NCI-H2227 (cell line): ENCODE measurements around the gene FBXO45.
"Not testable (repeated sequence)": the region's sequence is repeated elsewhere in the genome, so short reads cannot be mapped to it uniquely, and the experiment has no call there.

ENCODE experiments used
- DNase-seq: peaks from one replicate; lab custom pipeline; 2025; ENCODE audit not compliant: unreplicated experiment; lab: John Stamatoyannopoulos, UW

Gene FBXO45

GRCh38 chr3:196555295-196555694 is 13.2 kb upstream of the FBXO45 start:
- no peak for DNase-seq

DNA sequence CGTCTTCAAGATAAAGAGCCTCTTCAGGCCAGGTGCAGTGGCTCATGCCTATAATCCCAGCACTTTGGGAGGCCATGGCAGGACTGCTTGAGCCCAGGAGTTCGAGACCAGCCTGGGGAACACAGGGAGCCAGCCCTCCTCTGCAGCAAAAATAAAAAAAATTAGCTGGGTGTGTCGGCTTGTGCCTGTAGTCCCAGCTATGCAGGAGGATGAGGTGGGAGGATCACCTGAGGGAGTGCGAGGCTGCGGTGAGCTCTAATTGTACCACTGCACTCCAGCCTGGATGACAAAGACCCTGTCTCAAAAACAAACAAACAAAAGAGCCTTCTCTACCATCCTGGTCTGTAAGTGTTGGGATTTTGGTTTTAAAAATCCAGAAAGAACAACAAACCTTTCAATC is 11.2 kb upstream of the FBXO45 start:
- DNase-seq, result no peak

DNA sequence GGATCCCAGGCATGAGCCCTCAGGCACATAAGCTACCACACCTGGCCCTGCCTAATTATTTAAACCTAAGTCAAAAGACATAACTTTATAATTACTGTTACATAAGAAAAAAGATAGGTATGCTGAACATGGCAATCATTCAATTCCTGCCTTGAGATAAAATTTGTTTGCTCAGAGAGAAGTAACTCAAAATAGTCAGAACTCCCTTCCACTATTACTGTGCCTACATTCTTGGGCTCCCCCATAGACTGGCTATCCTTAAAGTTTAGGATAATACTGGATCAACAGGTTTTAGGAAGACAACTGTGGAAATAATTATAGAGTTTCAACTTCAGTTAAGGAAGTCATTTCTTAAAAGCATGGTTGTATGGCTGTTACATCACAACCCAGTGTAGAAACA is 10.0 kb upstream of the FBXO45 start:
- DNase-seq, result no peak

GRCh38 chr3:196559826-196560225 is 8.6 kb upstream of the FBXO45 start:
- no peak for DNase-seq

DNA sequence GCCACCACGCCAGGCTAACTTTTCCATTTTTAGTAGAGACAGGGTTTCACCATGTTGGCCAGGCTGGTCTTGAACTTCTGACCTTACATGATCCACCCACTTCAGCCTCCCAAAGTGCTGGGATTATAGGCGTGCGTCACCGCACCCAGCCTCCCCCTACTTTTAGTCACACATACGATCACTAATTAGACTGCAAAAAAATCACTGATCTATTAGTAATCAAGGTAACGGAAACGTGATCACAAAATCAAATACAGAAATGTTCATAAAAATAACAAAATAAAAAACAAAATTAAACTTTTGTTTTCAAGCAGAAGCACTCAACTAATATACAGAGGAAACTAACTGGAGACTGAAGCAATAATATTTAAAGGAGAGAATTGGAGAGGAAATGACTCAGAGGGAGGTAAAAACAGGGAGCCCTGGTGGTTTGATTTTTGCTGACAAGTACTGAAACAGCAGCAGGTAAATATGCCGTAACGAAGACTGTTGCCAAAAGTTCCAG is 4.7 kb upstream of the FBXO45 start:
- no peak for DNase-seq

DNA sequence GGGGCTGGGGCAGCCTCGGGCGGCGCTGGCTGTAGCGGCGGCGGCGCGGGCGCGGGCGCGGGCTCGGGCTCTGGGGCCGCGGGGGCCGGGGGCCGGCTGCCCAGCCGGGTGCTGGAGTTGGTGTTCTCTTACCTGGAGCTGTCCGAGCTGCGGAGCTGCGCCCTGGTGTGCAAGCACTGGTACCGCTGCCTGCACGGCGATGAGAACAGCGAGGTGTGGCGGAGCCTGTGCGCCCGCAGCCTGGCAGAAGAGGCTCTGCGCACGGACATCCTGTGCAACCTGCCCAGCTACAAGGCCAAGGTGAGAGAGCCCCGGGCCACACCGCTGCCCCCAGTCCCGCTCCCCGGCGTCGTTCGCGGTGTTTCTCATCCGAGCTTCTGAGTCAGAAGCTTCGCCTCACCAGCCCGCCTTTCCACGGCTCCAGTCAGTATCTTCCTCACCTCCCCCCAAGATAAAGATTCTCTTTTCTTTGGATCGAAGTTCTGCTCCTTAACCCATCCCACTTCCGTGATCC is 600 bp downstream of the FBXO45 start:
- peak; percentile 56 for DNase-seq

- not testable (repeated sequence) for DNase-seq
Measured at GRCh38 chr3:196570332-196570731, 1.9 kb downstream of the FBXO45 start.

GRCh38 chr3:196572389-196572788 is 3.9 kb downstream of the FBXO45 start:
- no peak for DNase-seq

DNA sequence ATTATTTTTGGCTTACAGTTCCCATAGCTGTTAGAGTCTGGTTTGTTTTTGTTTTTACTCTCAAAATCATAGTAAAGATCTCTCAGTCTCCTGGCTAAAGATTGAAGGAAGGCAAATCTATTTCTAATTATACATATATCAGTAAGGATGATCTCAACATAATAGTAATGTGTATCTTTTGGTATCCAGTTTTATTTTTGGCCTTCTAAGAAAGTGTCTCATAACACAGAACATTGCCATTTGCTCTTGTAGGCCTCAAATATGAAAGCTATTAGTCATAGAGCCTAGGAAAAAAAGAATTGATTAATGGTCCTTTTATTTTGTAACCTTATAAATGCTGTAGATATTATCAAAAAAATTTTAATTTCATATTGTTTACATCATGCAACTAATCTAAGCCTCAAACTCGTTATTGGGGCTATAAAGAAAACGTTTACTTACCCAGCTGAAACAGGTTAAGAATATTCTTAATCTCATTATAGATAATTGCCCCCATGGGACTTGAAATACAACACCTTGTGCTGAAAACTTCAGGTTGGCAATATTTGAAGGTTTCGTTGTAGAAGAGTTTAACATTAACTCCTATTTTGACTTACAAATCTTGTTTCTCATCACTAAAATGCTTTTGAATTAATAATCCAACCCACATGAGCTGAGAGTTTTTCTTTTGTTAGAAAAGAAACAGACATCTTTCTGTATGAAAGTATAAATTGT is 16.7 kb downstream of the FBXO45 start:
- DNase-seq, result no peak

DNA sequence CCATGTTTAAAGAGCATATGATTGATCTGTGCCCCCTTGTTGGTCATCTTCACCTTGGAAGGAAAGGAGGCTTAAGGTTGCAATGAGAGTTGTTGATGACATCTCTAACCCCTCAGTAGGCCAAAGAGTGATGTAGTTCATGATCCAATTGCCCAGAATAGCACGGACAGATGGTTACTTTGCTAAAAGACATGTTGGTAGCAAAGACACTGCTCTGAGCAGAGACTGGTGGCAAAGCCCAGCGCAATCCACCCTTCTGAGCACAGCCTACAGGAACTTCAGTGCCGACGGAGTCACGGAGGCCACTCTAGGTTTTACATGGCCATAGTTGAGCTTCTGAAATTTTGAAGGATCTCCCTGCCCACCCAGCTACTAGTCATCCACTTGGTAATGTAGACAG is 21.8 kb downstream of the FBXO45 start:
- DNase-seq, result no peak

DNA sequence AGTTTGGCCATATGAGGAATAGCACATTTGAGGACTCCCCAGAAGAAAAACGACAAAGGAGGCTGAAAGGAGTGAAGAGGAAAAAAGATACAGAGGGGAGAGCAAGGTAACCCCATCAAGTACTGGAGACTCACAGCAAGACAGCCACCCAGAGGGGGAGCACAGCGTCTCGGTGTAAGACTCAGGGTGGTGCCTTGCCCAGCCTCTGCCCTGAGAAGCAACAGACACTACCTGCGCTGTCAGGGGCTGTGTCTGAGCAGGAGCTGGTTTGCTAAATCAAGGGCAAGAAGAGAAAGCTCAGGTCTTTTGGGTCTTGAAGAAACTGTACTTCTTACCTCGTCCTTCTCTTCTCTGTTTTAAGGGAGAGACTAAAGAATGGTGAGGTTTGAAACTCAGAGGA is 27.9 kb downstream of the FBXO45 start:
- no peak for DNase-seq

DNA sequence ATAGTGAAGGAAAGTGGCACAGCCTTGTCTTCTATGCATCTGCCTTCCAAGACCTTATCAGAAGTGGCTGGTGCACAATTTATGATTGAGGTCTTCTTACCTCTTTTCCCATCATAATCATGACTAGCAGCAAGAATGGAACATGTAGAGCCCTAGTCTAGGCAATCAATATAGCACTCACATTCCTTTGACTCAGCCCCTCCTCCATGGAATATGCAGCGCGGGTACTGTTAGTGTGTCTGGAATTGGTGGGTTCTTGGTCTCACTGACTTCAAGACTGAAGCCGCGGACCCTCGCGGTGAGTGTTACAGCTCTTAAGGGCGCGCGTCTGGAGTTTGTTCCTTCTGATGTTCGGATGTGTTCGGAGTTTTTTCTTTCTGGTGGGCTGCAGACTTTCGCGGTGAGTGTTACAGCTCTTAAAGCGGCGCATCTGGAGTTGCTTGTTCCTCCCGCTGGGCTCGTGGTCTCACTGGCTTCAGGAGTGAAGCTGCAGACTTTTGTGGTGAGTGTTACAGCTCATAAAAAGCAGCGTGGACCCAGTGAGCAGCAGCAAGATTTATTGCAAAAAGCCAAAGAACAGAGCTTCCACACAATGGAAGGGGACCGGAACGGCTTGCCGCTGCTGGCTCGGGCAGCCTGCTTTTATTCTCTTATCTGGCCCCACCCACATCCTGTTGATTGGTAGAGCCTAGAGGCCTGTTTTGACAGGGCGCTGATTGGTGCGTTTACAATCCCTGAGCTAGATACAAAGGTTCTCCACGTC is 29.7 kb downstream of the FBXO45 start:
- DNase-seq, result peak; percentile 27

- DNase-seq, result no peak
Measured at GRCh38 chr3:196599734-196600128, 31.3 kb downstream of the FBXO45 start.

- no peak for DNase-seq
Measured at GRCh38 chr3:196600359-196600758, 31.9 kb downstream of the FBXO45 start.

DNA sequence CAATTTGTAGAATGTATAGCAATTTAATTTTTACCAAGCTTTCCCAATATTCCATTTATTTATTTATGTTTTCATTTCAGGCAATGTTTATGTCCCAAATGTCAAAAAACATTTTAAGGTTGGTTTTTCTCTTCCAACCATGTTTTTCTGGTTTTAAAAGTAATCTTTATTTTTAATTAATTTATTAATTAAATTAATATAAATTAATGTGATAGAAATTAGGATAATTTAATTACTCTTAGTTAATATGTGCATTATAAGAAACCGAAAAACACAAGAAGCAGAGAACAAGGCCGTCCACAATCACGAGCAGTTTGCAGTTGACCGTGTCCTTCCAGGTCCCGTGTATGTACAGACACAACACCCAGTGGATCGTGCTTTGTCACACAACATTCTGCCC is 34.2 kb downstream of the FBXO45 start:
- DNase-seq, result no peak

- peak; percentile 20 for DNase-seq
Measured at GRCh38 chr3:196603683-196604082, 35.2 kb downstream of the FBXO45 start.

DNA sequence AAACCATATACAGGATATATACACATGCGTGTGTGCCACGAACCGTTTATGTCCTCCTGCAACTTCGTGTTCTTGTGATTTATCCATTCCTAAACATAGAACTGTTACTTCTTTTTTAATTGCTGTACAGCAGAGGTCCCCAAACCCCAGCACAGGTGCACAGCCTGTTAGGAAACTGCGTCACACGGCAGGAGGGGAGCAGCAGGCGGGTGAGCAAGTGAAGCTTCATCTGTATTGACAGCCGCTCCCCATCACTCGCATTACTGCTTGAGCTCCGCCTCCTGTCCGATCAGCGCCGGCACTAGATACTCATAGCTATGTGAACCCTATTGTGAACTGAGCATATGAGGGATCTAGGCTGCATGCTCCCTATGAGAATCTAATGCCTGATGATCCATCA is 36.1 kb downstream of the FBXO45 start:
- DNase-seq, result peak; percentile 55

DNA sequence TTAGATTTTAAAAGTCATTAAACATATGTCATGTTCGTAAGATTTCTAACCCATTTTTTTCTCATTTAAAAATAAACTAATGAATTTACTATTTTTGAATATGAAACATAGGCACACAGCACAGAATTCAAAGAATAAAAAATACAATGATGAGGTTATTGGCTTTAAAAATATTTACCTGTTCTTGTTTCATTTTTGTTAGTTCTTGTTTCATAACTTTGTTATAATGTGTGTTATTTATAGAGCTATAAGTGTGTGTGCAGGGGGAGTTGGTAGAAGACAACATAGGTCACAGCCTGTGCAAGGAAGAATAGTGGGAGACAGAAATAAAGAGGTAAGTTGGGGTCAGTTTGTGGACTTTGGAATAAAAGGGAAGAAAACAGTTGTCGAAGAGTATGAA is 40.2 kb downstream of the FBXO45 start:
- no peak for DNase-seq

DNA sequence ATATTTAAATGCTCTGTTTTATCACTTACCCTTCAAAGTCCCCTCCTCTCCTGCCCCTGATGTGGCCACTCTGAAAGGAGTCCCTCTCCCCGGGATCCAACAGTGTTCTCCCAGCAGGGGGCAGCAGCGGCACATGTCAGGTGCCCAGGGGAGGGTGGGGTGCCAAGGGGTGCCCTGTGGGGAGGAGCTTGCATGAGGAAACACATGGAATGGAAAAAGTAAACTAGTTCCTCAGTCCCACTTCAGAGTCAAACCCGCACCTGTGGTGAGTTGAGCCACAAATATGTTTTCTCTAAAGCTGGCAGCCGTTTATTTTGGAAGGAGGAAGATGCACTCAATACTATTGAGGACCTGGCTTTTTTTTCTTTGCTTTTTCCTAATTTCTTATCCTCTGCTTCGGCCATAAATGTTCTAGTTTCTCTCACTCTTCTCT is 40.9 kb downstream of the FBXO45 start:
- DNase-seq, result peak; percentile 78

- no peak for DNase-seq
Measured at GRCh38 chr3:196609805-196610515, 41.5 kb downstream of the FBXO45 start.

DNA sequence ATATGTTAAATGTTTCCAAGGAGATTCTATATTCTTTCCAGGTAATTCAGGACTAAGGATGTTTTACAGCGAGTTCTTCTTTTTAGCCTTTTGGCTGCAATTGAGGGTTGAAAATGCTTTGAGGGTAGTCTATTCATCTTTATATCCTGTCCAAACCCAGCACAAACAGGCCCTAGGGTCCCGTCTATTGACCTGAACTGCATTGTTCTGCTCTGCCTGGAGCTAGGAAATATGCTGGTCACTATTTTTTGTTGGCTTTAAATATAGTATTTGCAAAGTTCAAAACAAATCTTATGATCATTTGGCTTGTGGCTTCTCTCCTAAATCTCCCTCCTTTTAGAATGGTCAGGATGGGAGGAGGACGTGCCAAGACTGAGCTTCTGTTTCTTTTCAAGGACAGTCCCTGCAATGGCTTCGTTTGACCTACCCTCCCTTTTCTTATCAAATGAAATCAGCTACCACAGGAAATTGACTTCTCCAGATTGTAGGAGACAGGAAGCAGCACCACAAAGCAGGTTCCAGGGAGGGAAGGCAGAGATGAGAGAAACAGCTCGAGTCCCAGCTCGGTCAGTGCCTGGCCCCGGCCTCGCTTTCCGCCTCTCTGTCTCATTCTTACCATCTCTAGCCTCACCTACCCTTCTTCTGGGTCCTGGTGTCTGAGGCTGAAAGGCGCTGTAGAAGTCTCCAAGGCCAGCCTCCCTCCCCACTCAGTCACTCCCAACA is 43.5 kb downstream of the FBXO45 start:
- DNase-seq, result no peak
